ENCODE data around the gene BCAR3.
"Not testable (repeated sequence)": the region's sequence is repeated elsewhere in the genome, so short reads cannot be mapped to it uniquely, and the experiment has no call there.

Gene BCAR3

DNA sequence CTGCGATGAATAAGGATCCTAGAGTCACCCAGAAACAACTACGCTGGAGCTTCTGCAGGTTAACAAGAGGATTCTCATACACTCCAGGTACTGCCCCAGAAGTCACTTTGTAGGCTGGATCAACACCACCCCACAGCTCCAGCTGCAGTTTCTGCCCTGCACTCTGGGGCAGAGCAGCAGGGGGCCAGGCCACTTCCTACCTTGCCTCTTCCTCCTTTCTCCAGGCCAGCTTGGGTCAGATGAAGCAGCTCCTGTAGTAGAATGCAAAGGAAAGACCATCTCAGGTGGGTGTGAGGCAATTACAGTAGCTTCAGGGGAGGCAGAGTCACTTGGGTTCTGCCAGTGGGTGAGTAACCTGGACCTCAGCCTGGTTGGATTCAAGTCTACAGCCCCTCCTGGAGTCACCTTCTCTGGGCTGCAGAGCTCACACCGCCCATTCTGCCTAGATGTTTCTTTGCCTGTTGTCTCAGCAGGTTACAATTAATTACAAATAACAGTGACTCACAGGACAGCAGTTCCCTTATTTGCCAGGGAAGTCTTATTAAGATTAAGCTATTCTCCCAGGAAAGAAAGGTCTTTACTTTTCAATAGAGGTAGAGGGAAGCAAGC is 24.4 kb upstream of the BCAR3 start:
- DNase-seq, result no peak

- DNase-seq, result no peak
These were observed 22.4 kb upstream of the BCAR3 start for GRCh38 chr1:93704052-93704451.

GRCh38 chr1:93703643-93704042 is 22.0 kb upstream of the BCAR3 start:
- no peak for DNase-seq

GRCh38 chr1:93702828-93703183 is 21.2 kb upstream of the BCAR3 start:
- DNase-seq, result no peak

DNA sequence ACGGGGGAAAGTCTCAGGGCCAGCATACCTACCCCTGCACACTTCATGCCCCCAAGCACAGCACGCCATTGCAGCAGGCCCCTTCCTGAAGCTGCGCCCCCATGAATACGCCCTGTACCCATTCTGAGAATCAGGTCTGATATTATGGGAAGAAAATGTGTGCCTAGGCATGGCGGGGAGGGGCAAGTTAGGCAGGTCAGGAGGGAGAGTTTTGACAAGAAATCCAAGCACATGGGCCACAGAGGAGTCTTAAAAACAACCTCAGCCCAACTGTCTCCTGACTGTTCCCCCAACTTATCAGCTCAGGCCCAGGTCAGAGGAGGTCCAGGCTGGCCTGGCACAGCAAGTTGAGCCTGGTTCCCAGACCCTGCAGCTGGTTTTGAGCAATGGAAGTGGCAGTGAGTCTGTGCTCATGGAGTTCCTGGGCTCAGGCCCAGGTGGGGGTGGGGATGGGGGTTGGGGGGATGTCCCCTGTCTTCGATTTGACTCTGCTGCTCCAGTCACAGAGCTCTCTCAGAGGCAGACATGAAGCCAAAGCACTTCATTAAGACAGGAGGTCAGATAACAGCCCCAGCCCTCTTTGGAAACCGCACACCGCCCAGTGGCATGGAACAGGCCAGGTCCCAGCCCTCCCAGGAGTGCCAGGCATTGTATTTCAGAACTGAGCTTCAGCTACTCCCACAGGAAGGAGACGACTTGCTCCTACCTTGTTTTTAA is 20.6 kb upstream of the BCAR3 start:
- no peak for DNase-seq

DNA sequence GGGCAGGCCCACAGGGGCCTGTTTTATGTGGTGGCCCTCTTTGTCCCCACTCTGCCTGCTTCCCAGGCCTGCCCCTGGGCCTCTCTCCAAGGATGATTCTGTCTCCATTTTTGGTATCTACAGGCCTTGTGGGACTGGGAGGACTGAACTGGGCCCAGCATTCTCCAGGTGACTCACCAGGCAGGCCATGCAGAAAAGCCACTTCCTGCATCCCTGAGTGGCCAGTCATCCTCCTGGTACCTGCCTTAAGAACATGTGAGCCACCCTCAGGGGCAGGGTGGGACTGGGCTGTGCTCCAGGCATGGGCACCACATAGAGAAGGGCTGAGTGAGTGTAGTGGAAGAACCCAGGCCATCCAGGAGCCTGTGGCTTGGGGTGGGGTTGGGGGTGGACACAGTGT is 20.0 kb upstream of the BCAR3 start:
- no peak for DNase-seq

DNA sequence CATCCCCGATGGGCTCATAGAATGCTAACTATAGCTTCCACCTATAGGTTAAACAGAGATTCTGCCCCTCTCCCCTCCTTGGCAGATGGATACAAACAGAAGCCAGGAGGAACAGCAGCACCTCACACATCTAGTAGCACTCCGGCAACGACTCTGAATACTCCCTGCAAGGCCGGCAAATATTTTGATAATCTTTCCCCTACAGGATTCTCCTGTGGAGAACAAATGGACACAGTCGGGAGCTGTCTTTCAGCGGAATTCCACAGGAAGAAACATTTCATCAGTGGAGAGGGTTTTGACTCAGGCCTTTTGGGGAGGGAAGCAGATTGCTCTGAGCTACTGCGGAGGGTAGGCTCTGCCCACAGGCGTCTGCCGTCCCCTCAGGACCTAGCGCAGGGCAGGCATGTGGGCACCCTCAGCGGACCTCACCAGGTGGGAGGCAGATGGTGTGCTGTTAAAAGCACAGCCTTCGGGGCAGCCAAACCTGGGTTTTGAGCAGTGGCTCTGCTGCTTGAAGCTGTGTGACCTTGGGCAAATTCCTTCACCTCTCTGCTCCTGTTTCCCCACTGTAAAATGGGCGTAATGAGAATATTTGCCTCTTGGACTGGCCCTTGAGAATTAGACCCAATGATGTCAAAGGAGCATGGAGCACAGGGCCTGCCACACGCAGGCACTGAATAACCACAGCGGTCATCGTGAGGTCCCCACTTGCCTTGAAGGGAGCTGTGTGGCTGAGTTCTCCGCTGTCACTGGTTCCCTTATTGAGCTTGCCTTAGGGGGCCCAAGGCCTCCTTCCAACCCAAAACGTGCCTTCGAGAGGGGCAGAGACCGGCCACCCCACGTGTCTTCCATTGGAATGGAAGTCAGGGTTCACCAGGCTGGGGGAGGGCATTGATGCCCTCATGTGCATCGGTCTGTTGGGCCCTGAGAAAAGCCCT is 19.2 kb upstream of the BCAR3 start:
- no peak for DNase-seq

DNA sequence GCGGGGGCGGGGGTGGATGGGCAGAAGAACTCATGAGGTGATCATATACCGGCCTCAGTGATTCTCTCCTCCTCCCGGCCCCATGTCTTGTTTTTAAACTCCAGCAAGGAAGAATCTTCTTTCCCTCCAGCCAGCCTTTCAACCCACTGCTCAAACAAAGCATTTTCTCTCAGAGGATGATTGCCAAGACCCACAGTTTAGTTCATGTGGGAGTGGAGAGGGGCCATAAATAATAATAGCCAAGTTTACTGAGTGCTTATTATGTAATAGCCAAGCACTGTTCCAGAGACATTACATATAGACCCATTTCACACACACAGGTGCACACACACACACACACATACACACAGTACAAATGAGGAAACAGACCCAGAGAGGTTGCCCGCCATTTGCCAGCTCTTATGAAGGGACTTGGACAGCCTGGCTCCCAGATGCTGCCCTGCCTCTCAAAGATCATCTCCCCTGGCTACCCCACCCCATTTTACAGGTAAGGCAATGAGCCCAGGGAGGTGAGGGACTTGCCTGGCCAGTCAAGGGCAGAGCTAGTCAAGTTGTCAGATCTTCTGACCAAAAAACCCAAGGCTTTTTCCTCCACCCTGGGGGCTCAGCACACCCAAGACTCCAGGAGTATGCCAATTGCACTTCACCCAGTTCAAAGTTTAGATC is 18.0 kb upstream of the BCAR3 start:
- no peak for DNase-seq

DNA sequence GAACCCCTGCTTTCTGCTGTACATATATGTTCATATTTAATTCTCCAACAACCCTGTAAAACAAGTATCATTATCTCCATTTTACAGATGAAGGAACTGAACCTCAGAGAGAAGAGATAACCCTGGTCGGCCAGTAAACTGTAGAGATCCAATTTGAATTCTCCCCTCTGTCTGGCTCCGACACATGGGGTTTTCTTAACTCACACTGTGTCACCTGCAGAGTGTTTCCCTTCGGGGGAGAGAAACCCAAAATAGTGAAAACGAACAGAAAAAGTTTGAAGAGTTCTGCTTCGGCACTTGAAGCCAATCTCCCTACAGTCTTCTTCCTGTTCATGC is 17.4 kb upstream of the BCAR3 start:
- DNase-seq, result no peak

- DNase-seq, result no peak
These were observed 16.9 kb upstream of the BCAR3 start for GRCh38 chr1:93698329-93699048.

GRCh38 chr1:93697566-93697965 is 15.9 kb upstream of the BCAR3 start:
- not testable (repeated sequence) for DNase-seq

DNA sequence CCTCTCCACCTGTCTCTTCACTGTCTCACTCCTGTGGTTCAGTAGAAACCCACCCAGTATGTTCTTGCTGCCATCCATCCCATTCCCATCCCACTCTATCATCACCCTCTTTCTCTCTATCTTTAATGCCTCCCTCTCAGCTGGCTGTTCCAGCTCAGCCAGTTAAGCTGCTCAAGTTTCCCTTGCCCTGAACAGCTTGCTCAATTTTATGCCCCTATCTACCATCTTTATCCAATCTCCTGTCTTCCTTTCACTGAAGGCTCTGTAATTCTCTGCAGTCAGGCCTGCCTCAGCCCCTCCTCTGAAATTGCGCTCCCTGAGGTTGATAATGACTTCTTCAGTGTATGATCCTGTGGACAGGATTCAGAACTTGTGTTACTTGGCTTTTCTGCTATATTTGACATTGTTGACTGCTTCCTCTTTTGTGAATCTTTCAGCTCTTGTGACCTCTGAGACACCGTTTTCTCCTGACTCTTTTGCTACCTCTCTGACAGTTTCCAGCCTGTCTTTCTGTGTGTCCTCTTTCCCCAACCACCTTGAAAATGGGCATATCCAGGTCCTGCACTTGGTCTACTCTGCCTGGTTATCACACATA is 13.9 kb upstream of the BCAR3 start:
- DNase-seq, result peak in 1 of 2 donors; percentile 59

GRCh38 chr1:93694819-93695218 is 13.2 kb upstream of the BCAR3 start:
- no peak for DNase-seq

GRCh38 chr1:93694039-93694438 is 12.4 kb upstream of the BCAR3 start:
- no peak for DNase-seq

DNA sequence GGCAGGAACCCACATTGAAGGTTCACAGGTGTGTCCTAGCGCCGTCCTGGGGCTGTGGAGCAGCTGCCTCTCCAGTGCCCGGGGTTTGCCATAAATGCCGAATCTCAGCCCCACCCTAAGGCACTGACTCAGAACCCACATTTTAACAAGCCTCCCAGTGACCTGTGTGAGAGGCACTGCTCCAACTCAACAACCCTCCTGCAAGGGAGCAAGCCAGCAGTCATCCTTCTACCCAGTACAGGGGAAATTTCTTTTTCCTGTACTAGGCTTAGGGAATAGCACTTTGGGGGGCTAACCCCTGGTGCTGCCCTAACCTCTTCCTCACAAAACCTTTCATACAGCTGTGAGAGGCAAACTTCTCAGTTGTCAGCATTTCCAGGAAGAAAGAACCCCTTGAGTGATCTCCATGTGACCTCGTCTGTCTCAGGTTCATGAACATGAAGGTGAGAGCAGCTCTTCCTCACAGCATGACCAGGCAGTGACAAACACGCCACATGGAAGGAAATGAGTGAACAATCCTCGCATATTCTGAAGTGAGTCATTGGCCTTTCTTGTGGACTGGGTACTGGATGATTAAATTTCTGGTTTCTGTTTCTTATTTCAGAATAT is 11.4 kb upstream of the BCAR3 start:
- peak in 1 of 2 donors; percentile 71 for DNase-seq

DNA sequence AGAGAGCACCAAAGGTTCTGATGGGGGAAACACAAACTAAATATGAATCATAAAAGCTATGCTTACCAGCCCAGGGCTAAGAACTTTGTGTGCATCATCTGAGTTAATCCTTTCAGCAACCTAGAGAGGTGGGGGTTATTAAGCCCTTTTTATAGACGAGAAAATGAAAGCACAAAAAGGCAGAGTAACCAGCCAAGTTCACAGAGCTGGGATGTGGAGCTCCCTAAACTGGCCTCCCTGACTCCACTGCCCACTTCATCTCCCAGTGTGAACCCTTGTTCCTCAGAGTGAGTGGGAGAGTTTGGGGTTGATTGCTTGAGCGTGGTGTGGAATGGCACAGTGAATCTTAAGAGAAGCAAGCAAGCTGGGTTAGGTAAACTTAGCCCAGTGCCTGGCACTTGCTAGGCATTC is 10.8 kb upstream of the BCAR3 start:
- no peak for DNase-seq

DNA sequence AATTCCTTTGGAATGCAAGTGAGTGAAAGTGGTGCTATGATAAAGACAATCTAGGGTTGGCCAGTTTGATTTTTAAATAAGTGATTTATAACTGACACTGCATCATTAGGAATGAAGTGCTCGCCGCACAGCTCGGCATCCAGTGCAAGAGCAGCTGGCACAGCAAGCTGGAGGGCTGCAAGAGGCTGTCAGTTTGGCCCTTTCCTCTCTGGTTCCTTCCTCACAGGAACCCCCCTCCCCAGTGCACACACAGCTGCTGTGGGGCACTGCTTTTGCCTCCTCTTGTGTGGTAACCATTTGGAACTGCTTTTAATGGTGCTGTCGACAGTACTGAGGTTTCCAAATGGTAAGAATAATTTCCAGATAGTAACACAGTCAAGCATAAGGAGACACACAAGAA is 10.4 kb upstream of the BCAR3 start:
- DNase-seq, result no peak

- DNase-seq, result no peak
These were observed 9.5 kb upstream of the BCAR3 start for GRCh38 chr1:93690921-93691789.

GRCh38 chr1:93690341-93690740 is 8.7 kb upstream of the BCAR3 start:
- DNase-seq, result no peak

DNA sequence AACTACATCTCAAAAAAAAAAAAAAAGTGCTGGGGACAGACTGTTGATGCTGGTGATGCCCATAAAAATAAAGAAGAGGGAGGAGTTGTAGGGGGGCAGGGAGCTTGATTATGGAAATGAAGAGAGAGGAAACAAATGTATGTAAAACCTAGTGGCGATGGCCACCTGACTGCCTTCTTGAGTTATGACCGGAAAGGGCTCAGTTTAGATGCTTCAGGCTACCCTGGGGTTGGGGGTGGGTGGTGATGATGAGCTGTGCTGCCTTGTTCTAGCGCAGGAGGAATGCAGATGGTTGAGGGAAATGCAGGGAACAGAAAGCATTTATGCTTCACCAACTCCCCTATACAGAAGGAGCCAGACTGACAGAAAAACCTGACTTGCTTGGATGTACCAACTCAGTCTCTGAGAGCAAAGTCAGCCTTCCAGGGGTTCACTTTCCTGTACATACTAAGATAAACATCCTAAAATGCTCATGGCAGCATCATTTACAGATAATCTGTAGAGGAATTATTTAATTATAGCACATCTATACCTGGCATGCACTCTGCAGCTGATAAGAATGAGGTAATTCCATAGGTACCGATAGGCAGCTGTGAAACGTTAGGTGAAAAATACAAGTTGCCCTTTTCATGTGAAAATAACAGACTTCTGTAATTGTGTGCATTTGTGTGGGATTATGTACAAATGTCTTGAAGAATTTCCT is 8.0 kb upstream of the BCAR3 start:
- no peak for DNase-seq
